Prostate gland (tissue), 2 donors: ENCODE measurements around the gene OR10V1.

ENCODE experiments used
- CTCF ChIP-seq, 4 experiments: fragments of 200-600 bp in 2 of 4; fragments of 450-650 bp in 2 of 4; sonication (generic) in 2 of 4; IDR thresholded peaks; 1 replicate in 3 of 4; 2 replicates in 1 of 4; pipeline ENCODE4 v1.5.1; 2016 to 2019; ENCODE audit warnings: antibody characterized with exemption in 4 of 4, mild to moderate bottlenecking in 2 of 4, moderate library complexity in 2 of 4
- POLR2A ChIP-seq: fragments of 450-650 bp; IDR thresholded peaks from one replicate; pipeline ENCODE4 v1.6.1; 2016; ENCODE audit warnings: antibody characterized with exemption, mild to moderate bottlenecking
- POLR2AphosphoS5 ChIP-seq: sonication (generic); formaldehyde crosslinking; IDR thresholded peaks from one replicate; pipeline ENCODE4 v1.6.1; 2017; ENCODE audit warnings: antibody characterized with exemption

- TF ChIP-seq CTCF (IDR thresholded peaks at IDR 0.05) (no peak), POLR2AphosphoS5 (no peak), POLR2A (no peak)
These were observed 42.9 kb upstream of the OR10V1 start for GRCh38 chr11:59756558-59756840.
